ENCODE measurements around the gene TGFBR2. TPM values are rescaled to one million over a fixed set of nuclear protein-coding genes. Genes with fewer than 3 reads are reported as not detected.
A peak's percentile ranks its signal among the peaks of the same experiment; 100 is the strongest.

Gene TGFBR2
- 19.5 and 19.8 TPM in 2 replicates for total RNA-seq

GRCh38 chr3:30606301-30607031 is at the start of gene TGFBR2:
Gene TGFBR2, plus strand, starts transcription at chr3:30606601. Its CDS starts 283 bp downstream, at chr3:30606884.
- peak within 1 kb of the TSS; percentile 97 for H3K27ac Mint-ChIP-seq
- H3K36me3 Mint-ChIP-seq (ENCODE audit: low read depth), result peaks cover 18% of the 10 kb centered on the region
- H3K9me3 Mint-ChIP-seq, result no peaks in the 10 kb centered on the region
- peaks cover 63% of the 10 kb centered on the region for H3K4me1 Mint-ChIP-seq (ENCODE audit: low read depth)
- H3K27me3 Mint-ChIP-seq (ENCODE audit: low read depth), result no peaks in the 10 kb centered on the region
- H3K4me3 Mint-ChIP-seq (ENCODE audit: low read depth), result peak within 1 kb of the TSS; percentile 94
- intact Hi-C loops (cut with micrococcal nuclease), result loop anchor here (2.0 to 10.0 kb wide), 5 partner anchors 14 to 492 kb away; no protein-coding TSS in a partner anchor
- peak; percentile 75 for DNase-seq (ENCODE audit: low spot score)

- Mint-ChIP-seq H3K9me3 (peaks cover 3% of the 10 kb centered on the region), H3K4me1 (ENCODE audit: low read depth) (peaks cover 2% of the 10 kb centered on the region), H3K36me3 (ENCODE audit: low read depth) (no peaks in the 10 kb centered on the region), H3K27me3 (ENCODE audit: low read depth) (no peaks in the 10 kb centered on the region), H3K27ac (no peak overlapping the region), H3K4me3 (ENCODE audit: low read depth) (no peak overlapping the region)
- DNase-seq (ENCODE audit: low spot score), result no peak
- intact Hi-C loops (cut with micrococcal nuclease), result no loop called here
These were observed 48.6 kb upstream of the TGFBR2 start for GRCh38 chr3:30557746-30558303.

- Mint-ChIP-seq H3K4me1 (ENCODE audit: low read depth) (no peaks in the 10 kb centered on the region), H3K9me3 (peaks cover 5% of the 10 kb centered on the region), H3K27ac (no peak overlapping the region), H3K36me3 (ENCODE audit: low read depth) (no peaks in the 10 kb centered on the region), H3K4me3 (ENCODE audit: low read depth) (no peak overlapping the region), H3K27me3 (ENCODE audit: low read depth) (peaks cover 1% of the 10 kb centered on the region)
- intact Hi-C loops (cut with micrococcal nuclease), result no loop called here
- DNase-seq (ENCODE audit: low spot score), result no peak
These were observed 42.4 kb upstream of the TGFBR2 start for GRCh38 chr3:30563956-30564355.

- Mint-ChIP-seq H3K36me3 (ENCODE audit: low read depth) (no peaks in the 10 kb centered on the region), H3K27ac (no peak overlapping the region), H3K27me3 (ENCODE audit: low read depth) (peaks cover 3% of the 10 kb centered on the region), H3K9me3 (peaks cover 9% of the 10 kb centered on the region), H3K4me1 (ENCODE audit: low read depth) (no peaks in the 10 kb centered on the region), H3K4me3 (ENCODE audit: low read depth) (no peak overlapping the region)
- intact Hi-C loops (cut with micrococcal nuclease), result no loop called here
- no peak for DNase-seq (ENCODE audit: low spot score)
These were observed 39.2 kb upstream of the TGFBR2 start for GRCh38 chr3:30567139-30567753.

GRCh38 chr3:30576946-30577345 is 29.5 kb upstream of the TGFBR2 start:
- Mint-ChIP-seq H3K4me1 (ENCODE audit: low read depth) (peaks cover 20% of the 10 kb centered on the region), H3K36me3 (ENCODE audit: low read depth) (no peaks in the 10 kb centered on the region), H3K27ac (no peak overlapping the region), H3K27me3 (ENCODE audit: low read depth) (no peaks in the 10 kb centered on the region), H3K4me3 (ENCODE audit: low read depth) (no peak overlapping the region), H3K9me3 (peaks cover 4% of the 10 kb centered on the region)
- intact Hi-C loops (cut with micrococcal nuclease), result no loop called here
- no peak for DNase-seq (ENCODE audit: low spot score)

GRCh38 chr3:30577788-30578187 is 28.6 kb upstream of the TGFBR2 start:
- Mint-ChIP-seq H3K27ac (no peak overlapping the region), H3K36me3 (ENCODE audit: low read depth) (no peaks in the 10 kb centered on the region), H3K4me3 (ENCODE audit: low read depth) (no peak overlapping the region), H3K4me1 (ENCODE audit: low read depth) (peaks cover 20% of the 10 kb centered on the region), H3K27me3 (ENCODE audit: low read depth) (no peaks in the 10 kb centered on the region), H3K9me3 (no peaks in the 10 kb centered on the region)
- DNase-seq (ENCODE audit: low spot score), result no peak
- intact Hi-C loops (cut with micrococcal nuclease), result no loop called here

GRCh38 chr3:30578479-30578878 is 27.9 kb upstream of the TGFBR2 start:
- Mint-ChIP-seq H3K9me3 (no peaks in the 10 kb centered on the region), H3K4me3 (ENCODE audit: low read depth) (no peak overlapping the region), H3K27ac (no peak overlapping the region), H3K27me3 (ENCODE audit: low read depth) (no peaks in the 10 kb centered on the region), H3K36me3 (ENCODE audit: low read depth) (no peaks in the 10 kb centered on the region), H3K4me1 (ENCODE audit: low read depth) (peaks cover 20% of the 10 kb centered on the region)
- no peak for DNase-seq (ENCODE audit: low spot score)
- intact Hi-C loops (cut with micrococcal nuclease), result no loop called here

- H3K27me3 Mint-ChIP-seq (ENCODE audit: low read depth), result no peaks in the 10 kb centered on the region
- DNase-seq (ENCODE audit: low spot score), result no peak
- no peaks in the 10 kb centered on the region for H3K9me3 Mint-ChIP-seq
- H3K27ac Mint-ChIP-seq, result no peak overlapping the region
- no peak overlapping the region for H3K4me3 Mint-ChIP-seq (ENCODE audit: low read depth)
- H3K36me3 Mint-ChIP-seq (ENCODE audit: low read depth), result no peaks in the 10 kb centered on the region
- peaks cover 19% of the 10 kb centered on the region for H3K4me1 Mint-ChIP-seq (ENCODE audit: low read depth)
- intact Hi-C loops (cut with micrococcal nuclease), result no loop called here
These were observed 27.3 kb upstream of the TGFBR2 start for GRCh38 chr3:30578986-30579579.

GRCh38 chr3:30581067-30581585 is 25.3 kb upstream of the TGFBR2 start:
- no peak for DNase-seq (ENCODE audit: low spot score)
- Mint-ChIP-seq H3K9me3 (no peaks in the 10 kb centered on the region), H3K4me1 (ENCODE audit: low read depth) (peaks cover 15% of the 10 kb centered on the region), H3K27ac (no peak overlapping the region), H3K36me3 (ENCODE audit: low read depth) (no peaks in the 10 kb centered on the region), H3K27me3 (ENCODE audit: low read depth) (no peaks in the 10 kb centered on the region), H3K4me3 (ENCODE audit: low read depth) (no peak overlapping the region)
- intact Hi-C loops (cut with micrococcal nuclease), result no loop called here

GRCh38 chr3:30581982-30582381 is 24.4 kb upstream of the TGFBR2 start:
- no peaks in the 10 kb centered on the region for H3K27me3 Mint-ChIP-seq (ENCODE audit: low read depth)
- H3K27ac Mint-ChIP-seq, result no peak overlapping the region
- peaks cover 13% of the 10 kb centered on the region for H3K4me1 Mint-ChIP-seq (ENCODE audit: low read depth)
- H3K9me3 Mint-ChIP-seq, result no peaks in the 10 kb centered on the region
- no peaks in the 10 kb centered on the region for H3K36me3 Mint-ChIP-seq (ENCODE audit: low read depth)
- DNase-seq (ENCODE audit: low spot score), result no peak
- no peak overlapping the region for H3K4me3 Mint-ChIP-seq (ENCODE audit: low read depth)
- intact Hi-C loops (cut with micrococcal nuclease), result no loop called here

GRCh38 chr3:30583973-30584372 is 22.4 kb upstream of the TGFBR2 start:
- peaks cover 2% of the 10 kb centered on the region for H3K4me1 Mint-ChIP-seq (ENCODE audit: low read depth)
- no peaks in the 10 kb centered on the region for H3K36me3 Mint-ChIP-seq (ENCODE audit: low read depth)
- H3K27ac Mint-ChIP-seq, result no peak overlapping the region
- DNase-seq (ENCODE audit: low spot score), result no peak
- no peaks in the 10 kb centered on the region for H3K27me3 Mint-ChIP-seq (ENCODE audit: low read depth)
- H3K4me3 Mint-ChIP-seq (ENCODE audit: low read depth), result no peak overlapping the region
- intact Hi-C loops (cut with micrococcal nuclease), result no loop called here
- no peaks in the 10 kb centered on the region for H3K9me3 Mint-ChIP-seq

- intact Hi-C loops (cut with micrococcal nuclease), result no loop called here
- Mint-ChIP-seq H3K27ac (no peak overlapping the region), H3K27me3 (ENCODE audit: low read depth) (no peaks in the 10 kb centered on the region), H3K4me3 (ENCODE audit: low read depth) (no peak overlapping the region), H3K36me3 (ENCODE audit: low read depth) (peaks cover 3% of the 10 kb centered on the region), H3K4me1 (ENCODE audit: low read depth) (no peaks in the 10 kb centered on the region), H3K9me3 (peaks cover 6% of the 10 kb centered on the region)
- DNase-seq (ENCODE audit: low spot score), result no peak
These were observed 20.7 kb upstream of the TGFBR2 start for GRCh38 chr3:30585654-30586053.
